SHP77 treated with DMSO at 0.1 percent for 48 hours (cell line): ENCODE results near the gene PARP8.
"Not testable (repeated sequence)": the region's sequence is repeated elsewhere in the genome, so short reads cannot be mapped to it uniquely, and the experiment has no call there.

Experiments
- DNase-seq: peaks from one replicate; lab custom pipeline; 2025; lab: John Stamatoyannopoulos, UW

Gene PARP8

DNA sequence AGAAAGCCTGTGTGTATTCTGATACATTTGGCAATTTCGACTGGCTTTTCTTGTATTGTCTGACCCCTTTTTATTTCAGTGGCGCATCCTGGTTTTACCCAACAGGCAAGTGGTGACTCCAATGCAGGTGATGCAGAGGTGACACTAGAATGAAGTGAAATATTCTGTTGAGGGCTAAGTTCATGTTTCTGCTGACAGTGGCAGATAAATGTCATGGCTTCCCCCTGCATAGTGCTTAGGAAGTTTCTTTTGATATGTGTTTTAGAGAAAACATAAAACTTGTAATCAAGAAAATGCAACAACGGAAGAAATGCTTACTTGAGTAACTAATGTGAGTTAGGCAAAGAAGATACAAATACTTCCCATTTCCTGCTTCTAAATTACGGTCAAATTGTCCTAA, 13.1 kb downstream of the PARP8 start:
- not testable (repeated sequence) for DNase-seq

DNA sequence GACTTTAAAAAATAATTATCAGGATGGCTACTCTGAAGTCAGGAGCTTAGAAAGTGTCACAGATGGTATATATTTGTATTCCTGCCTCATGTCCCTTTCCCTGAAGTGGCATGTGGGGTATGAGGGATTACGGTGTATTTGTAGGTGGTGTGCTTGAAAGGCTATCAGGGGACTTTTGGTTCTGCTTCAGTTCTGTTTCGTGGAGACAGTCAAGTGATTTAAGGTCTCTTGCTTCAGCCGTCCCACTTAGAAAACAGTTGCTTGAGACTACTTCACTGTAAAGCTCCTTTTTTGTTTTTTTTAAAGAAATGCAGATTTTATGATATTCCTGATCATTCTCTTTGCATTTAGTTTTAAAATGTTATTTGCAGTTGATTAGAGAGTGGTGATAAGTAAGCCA, 18.3 kb downstream of the PARP8 start:
- DNase-seq = no peak

DNA sequence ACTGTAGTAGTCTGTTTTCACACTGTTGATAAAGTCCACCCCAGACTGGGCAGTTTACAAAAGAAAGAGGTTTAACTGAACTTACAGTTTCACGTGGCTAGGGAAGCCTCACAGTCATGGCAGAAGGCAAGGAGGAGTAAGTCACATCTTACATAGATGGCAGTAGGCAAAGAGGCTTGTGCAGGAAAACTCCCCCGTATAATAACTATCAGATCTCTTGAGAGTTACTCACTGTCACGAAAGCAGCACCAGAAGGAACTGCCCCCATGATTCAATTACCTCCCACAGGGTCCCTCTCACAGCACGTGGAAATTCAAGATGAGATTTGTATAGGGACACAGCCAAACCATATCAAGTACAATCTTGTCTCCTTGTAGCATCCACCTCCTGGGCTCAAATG, 21.1 kb downstream of the PARP8 start:
- DNase-seq = no peak

DNA sequence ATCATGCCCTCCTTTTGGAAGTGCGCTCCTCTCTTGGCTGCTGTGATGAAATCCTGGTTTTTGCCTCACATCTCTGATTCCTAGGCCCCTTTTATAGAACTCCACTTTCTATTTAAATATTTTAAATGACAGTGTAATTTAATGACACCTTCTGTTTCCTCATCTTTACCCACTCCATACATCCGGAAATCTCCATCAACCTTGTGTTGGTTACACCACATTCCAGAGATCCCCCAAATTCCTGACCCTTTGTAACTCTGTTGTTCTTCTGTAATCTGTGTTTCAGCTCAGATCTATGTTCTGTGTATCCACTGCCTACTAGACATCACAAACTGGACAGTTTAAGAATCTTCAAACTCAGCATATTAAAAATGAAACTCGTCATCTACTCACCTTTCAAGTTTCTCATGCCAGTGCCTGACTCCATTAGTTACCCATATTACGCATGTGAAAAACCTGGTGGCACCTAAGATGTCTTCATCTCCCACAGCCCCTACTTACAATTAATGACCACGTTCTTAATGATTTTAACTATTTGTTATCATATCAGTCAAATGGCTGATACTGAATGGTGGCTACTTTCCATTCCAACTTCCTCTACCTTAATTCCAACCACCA, 25.1 kb downstream of the PARP8 start:
- no peak for DNase-seq

DNA sequence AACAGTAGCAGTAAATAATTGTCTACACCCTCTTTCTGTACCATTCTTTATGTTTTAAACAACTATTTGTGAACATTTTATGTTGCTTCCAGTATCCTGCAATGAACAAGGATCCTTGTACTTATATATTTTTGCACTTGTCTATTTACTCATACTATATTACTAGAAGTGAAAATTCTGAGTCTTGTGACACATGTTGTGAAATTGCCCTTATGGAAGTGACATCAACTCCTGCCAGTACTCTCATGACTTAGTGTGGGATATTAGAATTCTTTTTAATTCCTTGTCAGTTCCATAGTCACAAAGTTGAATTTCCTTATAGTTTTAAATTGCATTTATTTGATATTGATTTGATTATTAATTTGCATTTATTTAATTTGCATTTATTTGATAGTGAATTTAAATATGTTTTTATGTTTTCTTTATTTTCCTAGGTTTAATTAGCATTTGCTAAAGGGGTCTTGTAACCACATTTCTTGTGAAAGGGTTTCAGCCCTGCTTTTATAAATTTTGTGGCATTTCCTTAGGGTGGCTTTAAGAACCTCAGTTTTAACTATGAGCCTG, 27.7 kb downstream of the PARP8 start:
- DNase-seq = no peak

DNA sequence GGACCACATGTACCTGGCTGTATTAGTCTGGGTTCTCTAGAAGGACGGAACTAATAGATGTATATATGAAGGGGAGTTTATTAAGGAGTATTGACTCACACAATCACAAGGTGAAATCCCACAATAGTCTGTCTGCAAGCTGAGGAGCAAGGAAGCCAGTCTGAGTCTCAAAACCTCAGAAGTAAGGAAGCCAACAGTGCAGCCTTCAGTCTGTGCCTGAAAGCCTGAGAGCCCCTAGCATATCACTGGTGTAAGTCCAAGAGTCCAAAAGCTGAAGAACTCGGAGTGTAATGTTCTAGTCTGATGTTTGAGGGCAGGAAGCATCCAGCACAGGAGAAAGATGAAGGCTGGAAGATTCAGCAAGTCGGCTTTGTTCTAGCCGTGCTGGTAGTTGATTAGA, 28.2 kb downstream of the PARP8 start:
- not testable (repeated sequence) for DNase-seq

DNA sequence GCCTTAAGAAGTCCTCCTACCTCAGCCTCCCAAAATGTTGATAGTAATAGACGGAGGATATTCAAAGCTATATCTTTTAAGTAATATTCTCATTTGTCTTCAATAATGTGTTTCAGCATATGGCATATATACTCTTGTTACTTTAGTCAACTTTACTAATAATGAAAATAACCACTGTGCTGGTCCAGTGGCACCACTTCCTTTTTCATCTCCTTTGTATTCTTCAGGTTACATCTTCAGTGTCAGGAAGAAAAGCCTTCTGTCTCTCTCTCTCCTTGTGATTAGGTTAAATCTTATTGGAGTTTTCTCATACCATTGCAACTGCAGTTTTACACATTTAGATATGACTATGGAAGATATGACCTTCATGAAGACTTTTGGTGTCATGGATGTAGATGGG, 31.3 kb downstream of the PARP8 start:
- DNase-seq = no peak

DNA sequence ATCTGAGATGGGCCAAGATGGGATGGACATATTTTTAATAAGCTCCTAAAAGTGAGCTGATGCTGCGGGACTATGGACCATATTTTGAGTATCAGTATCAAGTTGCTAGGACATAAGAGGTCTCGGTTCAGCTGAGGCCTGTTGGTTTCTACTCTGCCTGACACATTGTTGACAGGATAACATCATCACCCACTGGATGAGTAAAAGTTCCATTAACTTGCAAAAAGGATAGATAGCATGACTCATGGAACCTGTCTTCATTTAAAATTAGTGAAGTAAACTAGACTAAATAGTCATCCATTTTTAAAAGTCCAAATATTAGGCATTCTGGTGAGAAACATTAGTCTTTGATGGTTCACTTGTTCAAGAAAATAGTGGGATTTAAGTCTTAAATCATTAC, 33.3 kb downstream of the PARP8 start:
- no peak for DNase-seq

DNA sequence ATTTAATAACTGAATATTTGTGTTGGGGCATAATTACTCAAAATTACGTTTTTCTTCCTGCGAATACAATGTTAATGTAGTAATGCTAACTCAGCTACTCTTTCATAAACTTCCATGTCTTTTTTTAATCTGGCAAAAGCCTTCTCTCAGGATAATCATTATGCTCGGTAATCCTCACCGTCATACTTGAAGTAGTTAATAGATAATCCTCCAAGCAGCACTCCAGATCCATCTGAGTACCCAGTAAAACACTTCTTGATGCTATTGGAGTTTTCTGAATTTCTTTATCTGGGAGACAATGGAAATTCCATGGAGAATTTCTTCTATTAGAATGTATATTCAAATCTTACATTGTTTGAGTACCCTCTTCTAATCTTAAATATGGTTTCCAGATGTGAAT, 34.3 kb downstream of the PARP8 start:
- no peak for DNase-seq

DNA sequence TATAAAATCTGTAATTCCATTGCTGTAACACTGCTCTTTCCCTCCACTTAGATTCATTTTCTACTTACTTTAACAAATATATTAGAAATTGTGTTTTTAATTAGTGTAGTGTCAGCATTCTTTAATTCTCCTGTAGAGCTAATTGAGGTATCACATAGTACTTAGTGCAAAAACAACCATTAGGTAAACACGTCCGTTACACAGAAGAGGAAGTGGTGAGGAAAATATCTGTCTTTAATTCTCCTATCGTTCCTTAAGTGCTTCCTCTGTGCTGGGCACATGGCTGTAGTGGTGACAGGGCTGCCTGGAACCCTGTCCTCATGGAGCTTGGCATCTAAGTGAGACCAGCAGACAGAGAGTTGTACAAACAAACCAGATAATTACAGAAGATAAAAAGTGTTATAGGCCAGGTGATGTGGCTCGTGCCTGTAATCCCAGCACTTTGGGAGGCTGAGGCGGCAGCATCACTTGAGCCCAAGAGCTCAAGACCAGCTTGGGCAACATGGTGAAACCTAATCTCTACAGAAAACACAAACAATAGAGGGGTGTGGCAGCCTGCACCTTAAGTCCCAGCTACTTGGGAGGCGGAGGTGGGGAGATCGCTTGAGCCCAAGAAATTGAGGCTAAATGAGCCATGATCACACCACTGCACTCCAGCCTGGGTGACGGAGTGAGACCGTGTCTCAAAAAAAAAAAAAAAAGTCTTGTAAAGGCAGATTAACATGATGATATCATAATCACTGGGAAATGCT, 36.4 kb downstream of the PARP8 start:
- no peak for DNase-seq

DNA sequence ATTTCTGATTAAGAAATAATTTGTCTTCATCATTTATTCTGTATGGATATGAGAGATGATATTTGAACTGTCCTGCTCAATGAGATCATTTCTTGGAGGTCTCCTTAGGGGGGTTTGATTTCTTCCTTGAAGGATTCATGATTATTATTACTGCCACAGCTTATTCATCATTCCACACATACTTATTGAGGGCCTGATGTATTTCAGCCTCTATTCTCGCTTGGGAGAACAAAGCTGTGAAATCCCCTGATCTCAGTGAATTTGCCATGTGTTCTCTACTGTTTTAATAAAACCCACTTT, 36.9 kb downstream of the PARP8 start:
- DNase-seq = no peak

DNA sequence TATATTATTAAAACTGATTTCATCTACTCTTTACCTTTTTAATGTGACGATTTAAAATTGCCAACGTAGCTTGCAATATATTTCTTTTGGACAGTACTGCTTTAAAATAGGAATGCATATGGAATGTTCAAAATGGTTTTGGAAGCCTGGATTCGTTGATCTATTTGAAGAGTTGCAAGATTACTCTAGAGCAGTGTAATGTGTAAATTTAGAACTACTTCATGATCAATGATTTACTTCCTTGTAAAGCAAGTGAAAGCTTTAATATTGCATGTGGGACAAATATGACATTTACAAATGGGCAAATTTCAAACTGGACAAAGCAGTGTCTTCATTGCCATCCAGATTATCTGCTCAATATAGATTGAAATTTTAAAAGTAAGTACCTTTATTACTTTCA, 38.3 kb downstream of the PARP8 start:
- DNase-seq = no peak

DNA sequence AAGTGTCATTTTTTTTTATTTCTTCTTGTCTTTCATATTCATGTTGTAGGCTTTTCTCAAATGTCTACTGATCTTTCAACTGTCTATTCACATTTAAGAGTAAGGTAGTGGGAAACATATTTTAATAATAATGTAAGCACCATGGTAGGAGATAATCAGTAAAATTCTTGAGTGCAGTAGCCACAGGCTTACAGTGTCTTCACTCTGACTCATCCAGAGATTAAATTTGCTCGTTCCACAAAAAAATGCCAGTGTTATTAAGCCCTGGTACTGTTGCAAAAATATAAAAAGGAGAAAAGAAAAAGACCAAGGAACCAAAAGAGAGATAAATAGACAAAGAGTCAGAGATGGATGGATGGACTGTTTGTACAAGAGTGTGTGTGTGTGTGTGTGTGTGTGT, 43.0 kb downstream of the PARP8 start:
- no peak for DNase-seq

DNA sequence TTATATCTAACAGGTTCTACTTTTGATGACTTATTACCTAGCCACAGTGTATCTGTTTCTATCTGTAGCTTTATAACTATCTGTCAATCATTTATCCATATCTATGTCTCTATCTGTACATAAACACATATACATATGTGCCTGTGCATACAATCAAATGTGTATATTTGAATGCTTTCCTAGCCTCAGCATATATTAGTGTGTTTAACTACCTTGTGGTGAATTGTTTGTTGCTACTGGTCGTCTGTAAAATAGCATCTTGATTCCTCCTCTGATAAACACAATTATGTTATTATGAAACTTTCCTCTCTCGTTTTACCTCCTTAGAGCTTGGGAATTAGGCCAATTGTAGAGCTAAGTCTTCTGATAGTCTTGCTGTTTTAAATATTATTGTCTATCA, 44.4 kb downstream of the PARP8 start:
- DNase-seq = no peak

DNA sequence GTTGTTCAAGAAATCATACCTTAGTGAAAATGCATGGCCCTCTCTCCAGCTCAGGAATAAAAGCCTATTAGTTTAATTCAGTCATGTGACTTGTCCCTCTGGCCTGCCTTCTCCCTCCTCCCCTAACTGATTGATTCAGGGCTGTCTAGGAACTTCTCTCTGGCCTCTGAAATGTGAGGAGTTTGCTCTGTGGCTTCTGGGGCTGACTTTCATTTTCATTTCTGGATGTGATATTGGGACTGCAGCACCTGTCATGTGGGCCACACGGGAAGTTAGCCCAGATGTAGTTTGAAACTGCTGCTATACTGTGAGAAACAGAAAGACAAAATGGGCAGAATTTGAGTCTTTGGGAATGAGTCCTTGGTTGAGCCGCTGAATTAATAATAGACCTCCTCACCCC, 44.8 kb downstream of the PARP8 start:
- DNase-seq = no peak

DNA sequence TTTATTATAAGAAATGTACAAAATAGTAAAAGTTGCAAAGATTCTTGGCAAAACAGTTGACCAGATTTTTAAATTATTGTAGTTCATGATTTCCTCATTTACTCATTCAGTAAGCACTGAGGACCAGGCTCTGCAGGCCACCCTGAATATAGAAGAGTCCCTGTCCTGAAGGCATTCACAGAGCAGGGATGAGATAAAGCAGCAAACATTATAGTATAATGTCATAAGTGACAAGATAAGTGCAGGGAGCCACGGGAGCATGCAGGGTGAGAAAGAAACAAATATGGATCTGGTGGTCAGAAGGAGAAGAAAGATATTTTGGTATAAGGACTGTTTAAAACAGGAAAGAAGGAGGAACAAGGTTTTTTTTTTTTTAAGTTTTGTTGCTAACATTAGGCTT, 46.0 kb downstream of the PARP8 start:
- DNase-seq = no peak

DNA sequence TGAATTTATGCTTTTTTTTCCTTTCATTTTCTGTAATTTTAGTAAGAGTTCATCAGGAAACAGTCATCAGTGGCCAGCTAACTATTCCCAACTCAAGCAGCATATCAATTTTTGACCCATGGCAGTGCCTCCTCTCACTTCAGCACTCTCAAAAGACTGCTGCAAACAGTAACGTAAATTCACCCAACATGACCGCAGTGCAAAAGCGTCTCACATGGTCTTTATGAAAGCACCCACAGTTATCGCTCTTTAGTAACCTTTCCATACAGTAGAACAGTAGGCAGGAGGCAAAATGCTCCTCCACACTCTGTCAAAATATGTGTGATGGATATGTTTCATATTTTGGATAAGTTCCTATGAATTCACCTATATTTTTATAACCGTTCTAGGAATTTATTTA, 48.6 kb downstream of the PARP8 start:
- DNase-seq = no peak

DNA sequence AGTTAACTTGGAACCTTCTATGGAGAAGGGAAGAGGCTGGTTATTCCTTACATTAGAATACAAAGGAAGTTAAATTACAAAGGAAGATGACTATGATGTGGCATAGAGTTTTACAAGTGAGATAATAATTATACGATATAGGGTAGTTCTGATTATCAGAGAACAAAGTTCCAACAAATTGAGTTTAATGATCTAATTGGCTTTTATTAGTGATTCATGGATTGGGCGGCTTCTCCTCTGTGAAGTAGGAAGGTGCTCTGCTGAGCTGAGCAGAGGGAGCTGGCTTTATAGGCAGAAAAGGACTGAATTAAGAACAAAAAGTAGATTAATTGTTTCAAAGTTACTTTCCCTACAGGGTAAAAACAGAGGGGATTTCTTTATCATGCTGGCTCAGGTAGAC, 49.7 kb downstream of the PARP8 start:
- no peak for DNase-seq

DNA sequence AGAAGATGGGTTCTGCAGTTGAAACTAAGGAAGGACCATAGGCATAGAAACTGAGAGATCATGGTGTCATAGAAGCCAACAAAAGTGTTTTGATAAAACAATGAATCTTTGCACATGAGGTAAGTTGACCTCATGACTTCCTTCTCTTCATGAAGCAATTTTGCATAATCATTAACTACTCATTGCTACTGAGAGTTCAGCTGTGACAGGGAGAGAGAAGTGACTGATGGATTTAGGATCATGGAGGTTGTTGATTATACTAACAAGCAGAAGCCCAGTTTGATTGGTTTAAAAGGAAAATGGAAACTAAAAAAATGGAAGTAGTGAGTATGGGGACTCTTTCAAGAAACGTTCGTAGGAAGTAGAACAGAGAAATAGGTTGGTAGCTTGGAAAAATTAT, 51.2 kb downstream of the PARP8 start:
- DNase-seq = no peak

DNA sequence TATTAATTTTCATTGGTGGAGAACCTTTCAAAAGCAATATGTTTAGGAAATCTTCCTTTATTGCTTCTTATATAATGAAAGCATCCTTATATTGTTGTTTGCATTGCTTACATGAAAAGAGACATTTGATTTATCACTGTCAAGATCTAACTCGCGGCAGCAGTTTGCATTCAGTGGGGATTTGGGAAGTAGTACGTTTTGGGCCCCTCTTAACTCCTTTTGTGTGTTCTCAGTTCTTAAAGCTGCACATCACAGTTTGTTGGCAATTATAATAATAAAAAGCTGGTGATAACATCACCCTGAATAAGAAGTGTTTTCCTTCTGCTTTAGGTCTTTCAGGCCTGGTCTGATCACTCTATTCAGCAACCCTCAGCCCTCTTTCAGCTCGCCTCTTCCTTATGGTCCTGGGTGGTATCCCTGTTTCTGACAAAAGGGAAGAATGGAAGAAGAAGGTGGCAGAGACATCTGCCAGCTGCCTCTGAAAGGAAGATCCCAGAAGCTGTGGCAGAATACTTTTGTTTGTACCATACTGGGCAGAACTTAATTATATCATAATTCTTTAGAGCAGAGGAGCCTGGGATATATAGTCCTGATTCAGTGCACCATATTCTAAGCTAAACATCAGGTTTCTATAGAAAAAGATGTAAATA, 53.7 kb downstream of the PARP8 start:
- no peak for DNase-seq

DNA sequence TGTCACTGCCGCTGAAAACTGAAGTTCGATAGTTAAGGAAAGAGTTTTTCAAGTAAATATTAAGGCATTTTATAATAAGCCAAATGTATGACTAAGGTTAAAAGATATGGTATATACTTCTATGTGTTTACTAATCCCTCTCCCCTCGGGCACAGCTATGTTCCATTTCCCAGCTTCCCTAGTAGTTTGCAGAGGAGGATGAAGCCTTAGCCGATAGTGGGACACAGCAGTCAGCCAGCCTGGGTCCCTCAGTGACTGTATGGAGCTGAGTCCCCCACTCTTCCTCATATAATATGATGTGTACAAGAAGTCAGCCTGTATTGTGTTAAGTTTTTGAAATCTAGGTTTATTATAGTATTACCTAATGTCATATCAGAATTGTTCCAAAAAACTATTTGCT, 55.8 kb downstream of the PARP8 start:
- DNase-seq = no peak

DNA sequence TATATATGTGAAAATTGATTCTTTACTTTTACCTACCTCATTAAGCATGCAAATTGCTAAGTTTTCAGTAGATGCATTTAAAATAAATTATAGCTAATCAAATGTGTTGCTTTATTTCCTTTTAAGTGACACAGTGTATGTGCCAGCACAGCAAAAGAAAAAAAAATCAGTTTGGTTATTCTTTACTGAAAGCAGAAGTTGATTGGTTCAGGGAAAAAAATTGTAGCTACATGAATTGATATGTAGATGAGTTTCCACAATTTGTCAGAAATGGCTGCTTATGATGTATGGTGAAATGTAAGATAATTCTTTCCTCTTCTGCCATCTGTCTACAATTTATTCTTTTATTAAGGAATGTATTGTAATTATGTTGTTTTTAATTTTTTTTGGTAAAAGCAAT, 57.8 kb downstream of the PARP8 start:
- DNase-seq = no peak

DNA sequence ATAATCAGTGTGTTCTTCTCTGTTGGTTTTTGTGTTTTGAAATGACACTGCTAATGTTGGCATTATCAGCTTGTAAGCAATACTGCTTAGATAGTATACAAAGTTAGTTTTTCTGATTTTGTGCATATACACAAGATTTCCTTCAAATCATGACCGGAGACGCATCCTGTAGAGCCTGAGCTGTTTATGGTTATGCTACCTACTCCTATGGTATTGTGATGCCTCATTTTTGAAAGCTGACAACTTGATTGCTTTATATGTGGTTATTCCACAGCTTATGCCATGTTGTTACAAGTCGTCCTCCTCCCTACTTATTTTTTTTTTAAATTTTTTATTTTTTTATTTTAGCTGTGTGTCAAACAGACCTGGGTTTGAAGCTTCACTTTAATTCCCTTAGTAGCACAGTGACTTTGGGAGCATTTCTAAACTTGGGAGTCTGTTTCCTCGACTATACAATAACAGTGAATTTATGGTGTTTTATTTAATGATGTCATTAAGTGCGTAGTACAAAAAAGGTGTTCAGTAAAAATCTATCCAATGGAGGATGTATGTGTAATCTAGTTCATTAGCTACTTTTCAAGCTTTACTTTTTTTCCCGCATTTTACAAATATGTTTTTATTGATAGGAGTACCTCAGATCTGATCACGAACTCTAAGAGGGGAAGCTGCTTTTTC, 59.5 kb downstream of the PARP8 start:
- no peak for DNase-seq
